Measurements from ENCODE around the gene NEU1. TPM values are rescaled to one million over a fixed set of nuclear protein-coding genes. Genes with fewer than 3 reads are reported as not detected.

NEU1 gene
- total and polyA plus RNA-seq, 2 of the 8 experiments (the other 6 are each of a cell fraction or from before 2014, with no cell fraction given) = 41.2 to 72.1 TPM

DNA sequence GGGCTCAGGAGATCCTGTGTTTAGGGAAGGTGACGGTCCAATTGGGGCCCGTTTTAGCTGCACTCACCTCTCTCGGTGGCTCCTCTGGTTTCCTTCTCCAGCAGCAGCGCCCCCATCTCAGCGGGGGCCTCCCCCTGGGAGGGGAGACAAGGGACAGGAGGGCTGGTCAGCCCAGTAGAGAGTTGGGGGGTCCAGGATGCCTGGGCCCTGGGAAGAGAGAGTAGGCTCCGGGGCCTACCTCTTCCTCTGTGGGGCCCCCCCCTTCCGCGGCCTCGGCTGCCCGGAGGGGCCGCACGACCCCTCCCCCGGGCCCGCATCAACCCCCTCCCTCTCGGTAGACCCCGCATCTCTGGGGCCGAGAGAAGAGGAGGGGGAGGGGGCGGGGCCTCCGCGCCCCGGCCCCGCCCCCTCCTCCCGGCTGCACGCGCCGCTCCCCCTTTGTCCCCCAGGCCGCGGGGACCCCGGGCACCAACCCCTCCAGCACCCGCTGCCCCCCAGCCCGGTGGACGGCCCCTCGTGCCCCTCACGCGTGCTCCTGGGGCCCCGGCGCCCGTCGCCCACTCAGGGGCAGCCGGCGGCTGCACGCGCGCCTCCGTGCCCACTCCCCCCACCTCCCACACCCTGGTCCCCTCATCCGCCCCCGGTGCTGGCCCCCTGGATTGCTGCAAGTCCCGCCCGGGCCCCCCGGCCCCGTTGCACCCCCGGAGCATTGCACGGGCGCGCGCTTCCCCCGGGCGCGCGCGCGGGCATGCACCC is 34.4 kb upstream of the NEU1 start:
- DNase-seq (ENCODE audit: low read depth in 1 of 2, low spot score in 2 of 2) (peak in 1 of 2 experiments; percentile 60), FAIRE-seq (no peak)
- no peak overlapping the region for H3K14ac ChIP-seq (ENCODE audit: insufficient read length)
- ChIA-PET CTCF (ENCODE audit: partially characterized antibody) (interaction anchor here (0.6 to 2.1 kb wide), 8 partner anchors 8 to 155 kb away, joined by 3 to 11 read pairs (median 6); no protein-coding TSS in a partner anchor), POLR2A (ENCODE audit: partially characterized antibody) (interaction anchor here (0.7 to 3.6 kb wide), 25 partner anchors 8 to 232 kb away, joined by 3 to 40 read pairs (median 6); partner anchors contain the start of genes DXO, GPANK1, MSH5 and NELFE)
- H4K91ac ChIP-seq (replicated peaks; ENCODE audit: insufficient read length, low read length) = peak overlapping the region; percentile 80
- no peak overlapping the region for H2BK120ac ChIP-seq (replicated peaks; ENCODE audit: low read depth, low read length)
- no peak overlapping the region for H3K23ac ChIP-seq (ENCODE audit: insufficient read length)
- H3K27ac ChIP-seq (ENCODE audit: low read depth, low read length) = peak overlapping the region; percentile 46; the same call in 1 of the 2 replicates
- no peak overlapping the region for H2BK12ac ChIP-seq (ENCODE audit: low read depth, low read length)
- peak overlapping the region; percentile 84 to 92 for H3K4me2 ChIP-seq (ENCODE audit: insufficient read depth in 1 of 2, low read depth in 2 of 2, low read length in 2 of 2)
- peak overlapping the region; percentile 93; the same call in 1 of the 2 replicates for H4K8ac ChIP-seq (ENCODE audit: extremely low read depth, insufficient read depth, low read length)
- H3K79me2 ChIP-seq (ENCODE audit: control insufficient read depth in 1 of 2, insufficient read depth in 2 of 2, low read length in 2 of 2) = peaks cover 0 to 17% of the 10 kb centered on the region in 2 experiments; a peak in 2 of 4 replicates
- H3K4me3 ChIP-seq (ENCODE audit: extremely low read depth in 1 of 4, insufficient read depth in 2 of 4, low read depth in 3 of 4, low read length in 4 of 4) = peak overlapping the region; percentile 74 to 97 (median 82)
- H3K9ac ChIP-seq (replicated peaks in 1 of 4; ENCODE audit: extremely low read depth in 1 of 4, low read depth in 3 of 4, low read length in 3 of 4) = peak overlapping the region; percentile 54 to 88 (median 67); a peak in 6 of 7 replicates
- no peak overlapping the region for H2AFZ ChIP-seq (ENCODE audit: low read length)
- H2BK5ac ChIP-seq (ENCODE audit: low read depth, low read length) = no peak overlapping the region
- peaks cover 0 to 11% (median 6%) of the 10 kb centered on the region in 4 experiments; a peak in 6 of 7 replicates for H3K4me1 ChIP-seq (replicated peaks in 1 of 4; ENCODE audit: control insufficient read depth in 3 of 4, insufficient read depth in 4 of 4, low read length in 3 of 4)
- H2AK5ac ChIP-seq (ENCODE audit: low read depth, low read length) = no peak overlapping the region
- peaks cover 8% of the 10 kb centered on the region for H3K23me2 ChIP-seq (ENCODE audit: low read depth, low read length)
- WGBS, 2 experiments (ENCODE audit: extremely low coverage in 1 of 2, insufficient coverage in 1 of 2, insufficient read length in 1 of 2, insufficient replicate concordance in 2 of 2, low coverage in 1 of 2, low lambda C conversion rate in 2 of 2, missing lambda C conversion rate in 1 of 2) = 21% methylated on average over 5 of the region's 62 CpGs; no CpG with 5 or more reads in 1 of the 2 experiments
- peak overlapping the region; percentile 19 for H3K18ac ChIP-seq (ENCODE audit: extremely low read depth, low read length)
- H2BK15ac ChIP-seq (ENCODE audit: low read length) = no peak overlapping the region
- no peaks in the 10 kb centered on the region for H3K27me3 ChIP-seq (replicated peaks in 1 of 4; ENCODE audit: control insufficient read depth in 3 of 4, extremely low read depth in 1 of 4, insufficient read depth in 3 of 4, low read length in 3 of 4)
- no peaks in the 10 kb centered on the region for H3K9me3 ChIP-seq (ENCODE audit: insufficient read depth in 2 of 2, low read depth in 1 of 2, low read length in 1 of 2)
- H4K20me1 ChIP-seq (replicated peaks in 1 of 2; ENCODE audit: control insufficient read depth in 1 of 2, insufficient read depth in 2 of 2, low read length in 2 of 2) = peaks cover 1 to 5% of the 10 kb centered on the region in 2 experiments
- peaks cover 20 to 42% (median 37%) of the 10 kb centered on the region in 4 experiments for H3K36me3 ChIP-seq (ENCODE audit: control insufficient read depth in 2 of 4, insufficient read depth in 4 of 4, low read length in 3 of 4)
- no peak overlapping the region for H2BK20ac ChIP-seq (ENCODE audit: low read length)
- TF ChIP-seq PHF8 (conservative IDR thresholded peaks at IDR 0.05; ENCODE audit: low read depth, low read length) (peak; percentile 73), NRF1 (IDR thresholded peaks at IDR 0.05; ENCODE audit: low read depth, low read length) (no peak), KDM4A (IDR thresholded peaks at IDR 0.05; ENCODE audit: low read depth, low read length, severe bottlenecking) (peak; percentile 5)
- H3K4ac ChIP-seq (replicated peaks; ENCODE audit: insufficient read length, low read depth, low read length) = peak overlapping the region; percentile 27
- H3K79me1 ChIP-seq (ENCODE audit: low read depth, low read length) = peaks cover 2% of the 10 kb centered on the region
- H4K5ac ChIP-seq (ENCODE audit: insufficient read length, low read depth, low read length) = no peak overlapping the region
- H3K56ac ChIP-seq (replicated peaks; ENCODE audit: insufficient read length, low read depth, low read length) = peak overlapping the region; percentile 73
